Activated CD4-positive, alpha-beta T cell treated with anti-CD3 and anti-CD28 coated beads, Interleukin-2, amount 50 U/mL, for 48 hours (primary cell): ENCODE data around the gene MYH7.

ENCODE experiments used
- DNase-seq, 2 experiments: peaks; one replicate each; pipeline ENCODE4 v3.0.0-alpha.2; 2020

Gene MYH7

GRCh38 chr14:23365732-23366425 is 69.6 kb downstream of the MYH7 start:
- no peak for DNase-seq

GRCh38 chr14:23365036-23365731 is 70.3 kb downstream of the MYH7 start, which contains the start of gene EFS:
Gene EFS, minus strand, starts transcription at chr14:23365172. Its CDS starts 147 bp downstream, at chr14:23365025.
- DNase-seq = no peak

GRCh38 chr14:23364164-23365035 is 71.1 kb downstream of the MYH7 start:
- DNase-seq = no peak
